ENCODE results near the gene LTBP1.
A peak's percentile ranks its signal among the peaks of the same experiment; 100 is the strongest.
"Not testable (repeated sequence)": the region's sequence is repeated elsewhere in the genome, so short reads cannot be mapped to it uniquely, and the experiment has no call there.

The LTBP1 gene

DNA sequence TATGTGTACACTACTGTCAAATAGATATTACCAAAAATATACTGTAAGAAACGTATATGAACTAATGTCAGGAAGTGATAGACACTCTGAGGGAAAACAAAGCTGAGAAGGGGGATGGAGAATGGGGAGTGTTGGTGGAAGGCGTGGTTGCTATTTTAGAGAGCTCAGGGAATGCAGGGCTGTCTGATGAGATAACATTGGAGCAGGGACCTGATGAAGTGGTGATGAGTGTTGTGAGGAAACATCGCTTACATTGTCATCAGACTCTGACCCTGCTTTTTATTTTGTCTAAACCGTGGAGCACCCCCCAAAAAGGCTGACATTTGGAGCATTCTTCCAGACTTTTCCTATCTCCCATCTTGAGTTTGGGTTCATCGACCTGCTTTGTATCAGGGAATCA is 194.7 kb downstream of the LTBP1 start:
- DNase-seq (ENCODE audit: low read depth), result no peak

DNA sequence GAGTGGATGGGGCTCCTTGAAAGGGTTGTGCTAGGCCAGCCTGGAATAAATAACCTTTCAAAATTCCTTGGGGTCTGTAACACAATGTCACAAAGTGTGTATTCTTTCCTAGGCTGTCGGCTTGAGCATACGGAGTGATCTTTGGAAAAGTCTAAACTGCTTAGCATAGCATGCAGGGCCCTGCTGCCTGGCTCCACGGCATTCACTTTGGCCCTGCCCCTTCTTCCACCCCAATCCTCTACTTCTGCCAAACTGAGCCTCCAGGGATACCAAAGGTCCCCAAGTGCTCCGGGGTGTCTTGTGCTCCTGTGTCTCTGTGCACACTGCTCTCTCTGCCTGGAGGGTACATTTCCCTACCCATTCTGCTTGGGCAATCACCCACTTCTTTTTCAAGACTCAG is 196.1 kb downstream of the LTBP1 start:
- DNase-seq (ENCODE audit: low read depth), result no peak

DNA sequence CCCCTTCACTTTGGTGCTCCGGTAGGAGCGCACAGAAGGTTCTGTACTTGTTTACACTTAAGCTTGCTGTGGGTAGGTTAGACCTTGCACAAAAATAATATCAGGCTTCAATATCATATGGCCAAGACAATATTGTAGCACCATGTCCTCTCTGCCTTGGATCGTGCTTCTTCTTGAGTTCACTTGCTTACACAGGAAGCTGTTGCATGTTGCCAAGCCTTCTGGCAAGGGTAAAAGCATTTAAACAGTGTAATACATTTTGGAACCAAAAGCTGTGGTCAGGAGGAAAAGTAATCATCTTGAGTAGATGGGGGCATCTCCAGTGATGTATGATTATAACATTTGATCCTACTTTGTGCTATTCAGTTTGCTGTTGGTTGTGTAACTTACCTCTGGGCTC is 197.5 kb downstream of the LTBP1 start:
- DNase-seq (ENCODE audit: low read depth), result no peak

DNA sequence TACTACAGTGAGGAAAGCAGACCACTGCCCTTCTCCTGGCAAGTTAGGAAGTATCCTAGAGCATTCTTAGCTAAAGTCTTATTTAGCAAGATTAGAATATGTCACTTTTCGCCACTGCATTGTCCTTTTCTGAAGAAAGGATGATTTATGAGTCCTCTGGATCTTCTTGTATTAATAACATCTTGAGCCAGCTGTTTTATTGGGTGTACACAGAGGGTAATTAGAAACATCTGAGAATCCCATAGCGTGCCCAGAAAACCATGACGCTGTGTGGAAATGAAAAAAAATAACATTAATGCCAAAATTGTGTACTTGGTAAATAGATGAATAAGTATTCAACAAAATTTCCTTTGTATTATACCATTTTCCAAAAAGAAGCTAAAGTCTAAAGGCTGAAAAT is 198.7 kb downstream of the LTBP1 start:
- DNase-seq (ENCODE audit: low read depth), result no peak

DNA sequence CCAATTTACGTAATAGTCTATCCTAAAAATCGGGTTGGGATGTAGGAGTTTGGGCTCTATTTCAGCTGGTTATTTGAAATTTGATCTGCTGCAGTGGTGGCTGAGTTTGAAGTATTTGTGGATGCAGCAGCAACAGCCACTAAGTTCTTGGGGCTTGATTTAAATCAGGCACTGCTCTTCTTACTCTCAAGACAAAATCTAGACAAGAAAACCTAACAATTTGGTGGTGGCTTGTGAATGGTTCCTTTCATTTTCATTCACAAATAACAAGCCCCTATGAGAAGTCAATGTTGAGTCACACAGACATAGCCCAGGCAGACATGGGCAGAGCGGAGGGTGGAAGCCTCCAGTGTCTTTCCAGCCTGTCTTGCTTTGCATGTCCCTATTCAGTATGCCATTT is 199.3 kb downstream of the LTBP1 start:
- no peak for DNase-seq (ENCODE audit: low read depth)

DNA sequence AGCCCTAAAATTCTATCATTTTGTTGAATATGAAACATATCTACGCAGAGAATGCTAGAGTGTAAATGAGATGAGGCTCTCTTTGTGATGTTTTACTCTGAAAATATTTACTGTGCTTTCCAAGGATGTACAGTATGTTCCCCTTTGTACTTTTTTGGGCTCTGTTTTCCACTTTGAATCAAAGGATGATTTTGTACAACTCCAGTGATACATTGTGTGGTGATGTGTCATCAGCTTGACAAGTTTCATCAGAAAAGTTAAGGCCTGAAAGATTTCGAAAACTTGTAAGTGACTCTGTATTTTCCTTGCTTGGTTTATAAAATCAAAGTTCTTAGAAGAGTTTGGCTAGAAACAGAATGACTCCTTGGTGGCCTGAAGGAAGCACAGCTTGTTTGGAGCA is 206.3 kb downstream of the LTBP1 start:
- peak; percentile 94 for DNase-seq (ENCODE audit: low read depth)

DNA sequence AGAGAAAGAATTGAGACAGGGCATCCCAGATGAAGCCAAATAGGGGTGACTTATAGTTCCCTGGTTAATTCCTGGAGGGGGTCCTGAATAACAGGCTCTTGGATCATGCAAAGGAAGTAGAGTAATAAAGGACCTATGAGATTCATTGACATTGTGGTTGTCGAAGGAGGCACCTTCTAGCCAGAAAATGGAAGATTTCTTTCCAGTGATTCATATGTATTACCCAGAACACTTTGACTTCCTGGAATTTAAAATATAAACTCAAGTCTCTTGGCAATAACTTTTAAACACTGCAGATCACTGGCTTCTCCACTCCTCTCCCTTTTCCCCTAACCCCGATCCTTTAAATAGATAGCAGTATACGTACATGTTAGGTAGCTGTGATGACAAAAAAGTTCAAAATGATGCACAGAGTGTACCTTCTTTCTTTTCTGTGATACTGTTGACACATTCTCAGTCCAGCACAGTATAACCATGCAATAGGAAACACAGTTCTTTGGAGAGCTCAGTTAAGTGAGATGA is 211.8 kb downstream of the LTBP1 start:
- peak; percentile 82 for DNase-seq (ENCODE audit: low read depth)

DNA sequence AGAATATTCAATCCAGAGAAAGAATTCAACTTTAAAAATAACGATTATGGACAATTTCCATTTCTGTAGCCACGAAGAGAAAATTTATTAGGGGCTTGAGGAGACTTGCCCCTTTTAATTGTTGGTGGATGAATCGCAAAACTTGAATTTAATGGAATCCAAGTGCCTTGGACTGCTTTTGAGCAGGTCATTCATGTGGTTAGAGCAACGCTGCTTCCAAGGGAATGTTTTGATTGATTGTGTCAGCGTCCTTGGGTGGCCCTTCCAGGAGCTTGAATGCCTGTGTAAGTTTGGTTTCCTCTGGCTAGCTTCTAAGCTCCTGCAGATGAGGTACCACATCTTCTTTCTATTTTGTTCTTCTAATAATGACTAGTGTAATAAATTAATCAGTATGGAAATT is 213.4 kb downstream of the LTBP1 start:
- no peak for DNase-seq (ENCODE audit: low read depth)

DNA sequence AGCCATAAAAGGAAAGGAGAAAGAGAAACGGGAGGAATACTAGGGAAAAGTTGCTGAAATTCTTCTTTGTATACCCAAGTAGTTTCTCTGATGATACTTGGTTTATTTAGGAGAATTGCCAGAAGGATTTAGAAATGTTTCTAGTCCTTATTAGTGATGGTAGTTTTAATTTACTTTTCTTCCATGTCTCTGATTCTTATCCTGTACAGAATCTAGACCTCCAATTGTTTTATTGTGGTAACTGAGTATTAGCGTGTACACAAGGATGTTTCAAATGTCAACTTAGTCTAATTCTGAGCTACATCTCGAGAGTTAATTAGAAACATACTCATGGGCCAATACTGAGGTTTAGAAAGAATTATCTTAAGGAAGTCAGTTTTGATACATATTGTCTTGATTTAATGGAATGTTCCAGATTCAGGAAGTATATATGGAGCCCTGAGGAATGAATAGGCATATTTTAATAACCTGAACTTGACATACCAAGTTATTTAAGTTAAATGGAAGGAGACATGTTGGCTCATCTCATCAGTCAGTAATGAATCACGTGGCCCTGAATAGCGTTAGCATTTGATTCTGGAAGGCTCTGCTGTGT is 219.6 kb downstream of the LTBP1 start:
- peak; percentile 77 for DNase-seq (ENCODE audit: low read depth)

DNA sequence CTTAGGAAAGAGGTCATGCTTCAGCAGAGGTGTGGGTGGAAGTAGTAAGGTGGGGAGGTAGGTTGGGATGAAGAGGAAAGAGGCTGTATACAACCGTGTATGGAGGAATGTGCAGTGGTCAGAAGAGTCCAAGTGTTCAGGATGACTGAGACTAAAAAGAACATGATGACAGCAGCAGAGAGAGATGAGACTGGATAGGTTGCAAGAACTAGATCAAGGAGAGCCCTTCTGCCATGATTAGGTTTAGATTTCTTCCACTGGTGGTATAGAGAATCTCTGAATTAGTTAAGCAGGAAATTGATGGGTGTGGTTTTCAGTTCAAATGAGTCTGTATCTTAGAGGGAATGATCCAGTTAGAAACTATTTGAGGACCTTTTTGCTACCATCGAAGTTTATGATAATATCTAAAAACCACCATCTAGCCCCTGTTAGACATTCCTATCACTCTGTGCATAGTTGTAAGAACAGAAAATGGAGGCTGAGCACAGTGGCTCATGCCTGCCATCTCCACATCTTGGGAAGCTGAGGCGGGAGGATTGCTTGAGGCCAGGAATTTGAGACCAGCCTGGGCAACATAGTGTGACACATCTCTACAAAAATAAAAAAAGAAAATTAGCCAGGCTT is 221.0 kb downstream of the LTBP1 start:
- DNase-seq (ENCODE audit: low read depth), result no peak

DNA sequence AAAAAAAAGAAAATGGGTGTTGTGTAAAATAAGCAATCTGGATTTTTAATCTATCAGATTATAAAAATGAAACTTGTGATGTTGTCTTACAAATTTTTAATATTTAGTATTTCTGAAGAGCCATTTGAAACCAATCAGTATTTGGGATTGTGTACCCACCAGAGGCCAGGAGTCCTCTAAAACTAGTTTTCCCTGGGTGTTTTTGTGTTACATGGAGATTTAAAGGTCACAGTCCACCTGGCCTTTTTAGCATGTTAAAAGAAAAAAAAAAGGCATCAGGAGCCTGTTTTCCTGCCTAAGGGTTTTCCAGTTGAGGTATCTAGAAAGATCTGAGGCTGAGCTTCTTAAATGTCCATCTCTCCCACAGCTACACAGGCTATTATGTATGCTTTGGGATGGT is 221.7 kb downstream of the LTBP1 start:
- DNase-seq (ENCODE audit: low read depth), result no peak

DNA sequence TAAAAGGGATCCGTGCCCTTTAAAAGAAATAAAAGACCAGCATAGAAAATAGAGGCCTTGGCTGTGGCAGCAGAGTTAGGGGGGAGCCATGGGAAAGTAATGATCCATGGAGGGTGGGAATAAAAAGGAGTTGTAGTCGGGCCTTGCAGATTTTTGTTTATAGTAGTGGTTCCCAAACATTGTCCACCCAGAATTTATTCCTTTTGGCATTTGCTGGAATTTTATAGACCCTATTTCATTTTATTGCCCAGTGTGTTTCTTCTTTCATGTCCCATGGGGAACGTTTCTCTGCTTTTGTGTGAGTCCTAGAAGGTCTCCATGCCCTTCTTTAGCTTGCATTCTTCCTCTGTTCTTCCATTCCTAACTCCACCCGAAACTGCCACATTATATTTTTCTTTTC is 222.2 kb downstream of the LTBP1 start:
- no peak for DNase-seq (ENCODE audit: low read depth)

DNA sequence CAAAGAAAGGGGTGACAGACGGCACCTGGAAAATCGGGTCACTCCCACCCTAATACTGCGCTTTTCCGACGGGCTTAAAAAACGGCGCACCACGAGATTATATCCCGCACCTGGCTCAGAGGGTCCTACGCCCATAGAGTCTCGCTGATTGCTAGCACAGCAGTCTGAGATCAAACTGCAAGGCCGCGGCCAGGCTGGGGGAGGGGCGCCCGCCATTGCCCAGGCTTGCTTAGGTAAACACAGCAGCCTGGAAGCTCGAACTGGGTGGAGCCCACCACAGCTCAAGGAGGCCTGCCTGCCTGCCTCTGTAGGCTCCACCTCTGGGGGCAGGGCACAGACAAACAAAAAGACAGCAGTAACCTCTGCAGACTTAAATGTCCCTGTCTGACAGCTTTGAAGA is 223.5 kb downstream of the LTBP1 start:
- not testable (repeated sequence) for DNase-seq (ENCODE audit: low read depth)

DNA sequence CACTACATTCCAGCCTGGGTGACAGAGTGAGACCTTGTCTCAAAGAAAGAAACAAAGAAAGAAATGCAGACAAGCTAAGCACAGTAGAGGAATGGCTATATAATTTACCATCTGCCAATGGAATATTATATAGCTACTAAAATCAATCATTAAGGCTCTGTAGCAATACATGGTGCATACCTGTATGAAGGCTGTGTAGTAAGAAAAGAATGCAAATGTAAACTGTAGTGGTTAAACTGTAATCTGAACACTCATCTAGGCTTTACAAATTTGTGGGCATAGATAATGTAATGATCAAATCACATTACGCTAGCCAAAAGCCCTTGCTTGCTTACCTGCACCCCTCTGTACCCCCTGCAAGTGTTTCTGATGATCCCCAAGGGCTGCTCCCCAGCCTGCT is 230.9 kb downstream of the LTBP1 start:
- DNase-seq (ENCODE audit: low read depth), result no peak

DNA sequence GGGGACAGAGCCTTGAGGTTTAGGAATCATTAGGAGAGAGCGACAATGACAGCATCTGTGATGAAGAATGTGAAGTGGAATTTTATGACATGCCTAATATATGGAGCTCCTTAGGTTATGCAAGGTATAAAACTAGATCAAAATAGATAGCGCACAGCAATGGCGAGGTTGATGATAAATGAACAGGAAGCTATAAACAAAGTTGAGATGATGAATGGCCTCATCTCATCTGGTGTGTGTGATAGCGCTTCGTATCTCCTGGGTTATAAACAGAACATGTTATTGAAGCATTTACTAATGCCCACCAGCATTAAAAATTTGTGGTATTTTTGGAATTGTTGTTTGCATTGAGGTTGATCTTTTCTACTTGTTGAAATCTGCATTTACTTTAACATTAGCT is 231.5 kb downstream of the LTBP1 start:
- no peak for DNase-seq (ENCODE audit: low read depth)

DNA sequence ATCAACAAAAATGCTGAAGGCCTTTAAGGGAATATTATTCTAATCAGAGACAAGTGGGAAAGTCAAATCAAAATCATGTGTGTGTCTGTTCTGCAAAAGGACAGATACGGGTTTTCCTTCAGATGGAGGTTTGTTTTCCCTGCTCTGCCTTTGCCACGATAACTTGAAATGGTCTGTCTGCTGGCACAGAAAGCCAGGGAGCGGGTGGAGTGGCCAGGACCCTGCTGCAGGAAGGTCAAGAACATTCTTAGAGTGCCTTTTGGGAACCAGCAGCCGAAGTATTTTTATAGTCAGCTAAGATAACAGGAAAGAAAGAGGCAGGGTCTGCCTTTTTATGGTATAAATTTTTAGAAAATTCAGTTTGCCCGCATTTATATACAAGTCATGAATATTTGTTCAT is 234.2 kb downstream of the LTBP1 start:
- no peak for DNase-seq (ENCODE audit: low read depth)

DNA sequence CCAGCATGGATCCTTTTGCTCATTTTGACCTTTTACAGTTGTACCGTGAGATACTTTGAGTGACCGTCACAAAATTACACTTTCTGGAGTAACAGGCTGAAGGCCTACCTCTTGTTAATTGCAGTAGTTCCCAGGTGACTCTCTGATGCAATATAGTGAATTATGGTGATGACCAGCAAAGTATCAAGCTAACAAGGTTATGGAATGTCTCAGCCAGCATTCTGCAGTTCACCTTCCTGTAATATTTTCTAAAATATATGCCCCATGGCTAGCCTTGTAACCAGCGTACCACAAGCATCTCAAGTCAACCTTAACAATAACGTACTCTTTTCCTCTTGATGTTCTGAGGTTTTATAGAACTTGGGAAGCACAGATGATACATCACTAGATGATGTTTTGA is 234.7 kb downstream of the LTBP1 start:
- DNase-seq (ENCODE audit: low read depth), result no peak

DNA sequence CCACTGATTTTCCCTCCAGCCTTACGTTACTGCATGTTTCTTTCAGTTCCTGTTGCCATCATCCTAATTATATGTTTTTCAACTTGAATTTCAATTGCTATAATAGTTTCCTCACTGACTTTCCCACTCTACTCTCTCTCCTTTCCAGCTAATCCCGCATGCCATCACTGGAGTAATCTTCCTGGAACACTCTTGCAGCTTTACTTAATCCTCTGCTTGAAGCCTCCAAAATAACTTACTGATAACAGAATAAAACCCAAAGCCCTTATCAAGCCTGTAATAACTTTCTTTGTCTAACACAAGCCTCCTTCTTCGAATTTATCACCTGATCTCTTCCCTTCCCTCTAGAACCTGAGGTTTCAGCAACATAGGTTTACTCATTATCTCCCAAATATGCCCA is 237.3 kb downstream of the LTBP1 start:
- DNase-seq (ENCODE audit: low read depth), result no peak

DNA sequence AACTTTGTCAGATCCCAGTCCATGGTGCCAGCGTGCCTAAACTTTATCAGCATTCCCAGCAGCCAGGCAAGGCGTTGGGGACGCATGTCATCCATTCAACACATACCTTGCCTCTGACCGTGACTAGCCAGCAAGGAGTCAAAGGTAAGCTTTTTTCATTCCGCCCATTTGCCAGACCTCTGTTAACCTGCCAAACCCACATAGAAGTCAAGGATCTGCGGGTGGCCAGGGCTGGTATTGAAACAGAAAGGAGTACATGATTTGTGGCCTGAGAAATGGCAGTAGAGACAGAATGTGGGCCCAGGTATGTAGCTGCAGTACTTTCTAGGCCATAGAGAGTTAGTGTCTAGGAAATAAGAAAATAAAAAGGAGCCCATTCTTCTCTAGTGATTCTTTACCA is 240.2 kb downstream of the LTBP1 start:
- no peak for DNase-seq (ENCODE audit: low read depth)

DNA sequence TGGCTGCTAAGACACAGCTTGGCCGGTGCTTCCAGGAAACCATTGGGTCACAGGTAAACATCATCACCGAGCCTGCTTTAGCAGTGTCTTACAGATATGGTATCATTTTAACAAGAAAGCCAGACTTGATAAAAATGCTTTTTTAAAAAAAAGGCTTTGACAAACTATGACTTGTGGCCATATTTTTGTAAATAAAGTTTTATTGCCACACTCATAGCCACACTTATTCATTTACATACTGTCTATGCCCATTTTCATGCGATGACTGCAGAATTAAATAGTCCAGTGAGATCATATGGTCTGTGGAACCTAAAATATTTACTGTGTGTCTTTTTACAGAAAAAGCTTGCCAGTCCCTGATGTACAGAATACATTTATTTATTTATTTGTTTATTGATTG is 242.0 kb downstream of the LTBP1 start:
- DNase-seq (ENCODE audit: low read depth), result no peak

DNA sequence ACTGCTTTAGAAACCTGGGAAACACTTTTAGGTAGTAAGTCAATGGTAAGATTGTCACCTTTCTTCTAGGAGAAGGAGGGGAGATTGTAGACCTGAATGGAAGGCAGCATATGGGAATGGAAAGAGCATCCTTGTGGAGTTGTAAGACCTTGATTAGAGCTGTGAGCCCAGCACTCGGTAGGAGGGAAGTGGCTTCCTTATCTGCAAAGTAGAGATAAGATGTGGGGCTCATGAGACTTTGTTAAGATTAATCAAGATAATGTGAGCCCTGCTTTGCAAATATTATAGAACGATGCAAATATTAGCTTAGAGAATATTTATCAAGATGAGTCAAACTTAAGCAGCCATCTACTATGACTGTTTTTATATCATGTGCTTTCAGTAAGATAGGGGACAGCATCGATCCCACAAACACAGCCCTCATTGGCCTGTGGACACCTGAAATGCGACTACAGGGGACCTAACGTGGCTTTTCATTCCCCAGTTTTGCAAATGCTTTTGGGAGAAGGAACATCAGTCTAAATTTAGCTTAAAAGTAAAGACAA is 243.7 kb downstream of the LTBP1 start:
- DNase-seq (ENCODE audit: low read depth), result no peak

DNA sequence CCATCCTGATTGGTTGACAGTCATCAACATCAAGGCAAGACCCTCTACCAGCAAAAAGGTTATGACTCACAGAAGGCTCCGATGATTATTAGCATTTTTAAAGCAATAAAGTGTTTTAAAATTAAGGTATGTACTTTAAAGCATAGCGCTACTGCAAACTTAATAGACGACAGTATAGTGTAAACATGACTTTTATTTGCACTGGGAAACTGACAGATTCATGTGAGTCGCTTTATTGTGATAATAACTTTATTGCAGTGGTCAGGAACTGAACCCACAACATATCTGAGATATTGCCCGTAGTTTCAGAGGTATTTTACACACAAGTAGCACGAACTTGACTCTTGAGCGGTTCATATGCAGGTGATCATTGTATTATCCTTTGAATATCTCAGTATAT is 249.1 kb downstream of the LTBP1 start:
- DNase-seq (ENCODE audit: low read depth), result no peak

DNA sequence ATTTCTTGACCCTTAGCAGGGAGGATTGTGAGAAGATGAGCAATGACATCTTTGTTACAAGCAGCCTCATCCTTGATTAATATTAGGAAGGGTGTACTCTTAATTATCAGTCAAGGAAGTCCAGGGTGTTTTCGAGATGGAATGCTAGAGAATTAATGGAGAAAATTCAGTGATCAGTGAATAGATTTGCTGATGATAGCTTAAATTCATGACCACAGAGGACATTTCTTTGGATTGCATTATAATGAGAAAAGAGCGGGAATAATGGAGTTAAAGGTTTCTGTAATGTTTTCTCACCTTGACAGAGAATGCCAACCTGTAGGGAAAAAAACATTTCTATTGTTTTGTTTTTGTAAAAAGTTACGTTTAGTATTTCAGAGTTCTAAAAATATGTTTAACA is 249.9 kb downstream of the LTBP1 start:
- no peak for DNase-seq (ENCODE audit: low read depth)

Data from fibroblast of the conjunctiva (primary cell).